Putamen (tissue), 1 donor: Measurements from ENCODE around the gene SLC24A3.

ENCODE experiments used
- DNase-seq: peaks from one replicate; pipeline ENCODE4 v3.0.0-alpha.2; 2016; ENCODE audit warnings: low spot score

The SLC24A3 gene

DNA sequence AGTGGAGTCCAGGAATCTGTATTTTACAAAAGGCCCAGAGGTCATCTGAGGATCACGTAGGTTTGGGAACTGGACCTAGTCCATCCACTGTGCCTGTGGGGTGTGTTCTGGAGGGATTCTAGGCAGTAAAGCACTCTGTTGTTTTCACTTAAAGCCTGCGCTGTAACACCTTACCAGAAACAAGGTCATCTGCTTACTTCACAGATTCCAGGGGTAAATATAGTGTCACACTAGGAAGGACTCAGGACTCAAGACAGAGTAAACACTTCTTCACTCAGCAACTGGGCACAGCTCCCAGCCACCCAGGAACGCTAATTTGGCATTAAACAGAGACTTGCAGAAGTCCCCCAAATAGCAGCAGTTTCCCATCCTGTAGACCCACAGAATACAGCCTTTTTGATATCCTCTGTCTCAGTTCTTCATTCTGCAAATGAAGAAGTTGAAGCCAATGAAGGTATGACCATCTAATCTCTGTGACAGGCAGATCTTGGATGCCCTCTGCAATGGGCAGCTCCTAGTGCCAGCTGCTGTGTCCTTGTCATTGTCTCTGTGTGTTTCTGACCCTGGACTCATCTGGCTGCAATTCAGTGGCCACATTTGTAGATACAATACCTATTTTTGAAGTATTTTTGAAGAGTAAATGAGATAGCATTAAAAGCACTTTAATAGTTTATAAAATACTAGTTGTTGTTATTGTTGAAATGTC, 129.1 kb downstream of the SLC24A3 start:
- no peak for DNase-seq

DNA sequence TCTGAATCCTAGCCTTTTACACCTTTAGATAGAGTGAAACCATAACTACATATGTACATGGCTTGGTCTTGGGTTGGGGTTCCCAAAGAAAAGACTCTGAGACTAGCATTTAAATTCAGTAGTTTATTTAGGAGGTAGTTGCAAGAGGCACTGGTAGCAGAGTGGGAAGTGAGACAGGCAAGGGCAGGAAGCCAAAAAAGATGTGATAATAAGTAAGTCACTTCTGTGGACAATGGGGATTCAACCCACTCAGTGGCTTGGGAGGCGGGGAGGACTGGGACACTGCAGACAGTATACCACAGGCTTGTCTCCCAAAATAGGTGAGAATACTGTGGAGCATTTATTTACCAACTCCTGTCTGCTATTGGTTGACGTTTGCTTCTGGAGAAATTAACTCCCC, 131.9 kb downstream of the SLC24A3 start:
- DNase-seq: no peak

DNA sequence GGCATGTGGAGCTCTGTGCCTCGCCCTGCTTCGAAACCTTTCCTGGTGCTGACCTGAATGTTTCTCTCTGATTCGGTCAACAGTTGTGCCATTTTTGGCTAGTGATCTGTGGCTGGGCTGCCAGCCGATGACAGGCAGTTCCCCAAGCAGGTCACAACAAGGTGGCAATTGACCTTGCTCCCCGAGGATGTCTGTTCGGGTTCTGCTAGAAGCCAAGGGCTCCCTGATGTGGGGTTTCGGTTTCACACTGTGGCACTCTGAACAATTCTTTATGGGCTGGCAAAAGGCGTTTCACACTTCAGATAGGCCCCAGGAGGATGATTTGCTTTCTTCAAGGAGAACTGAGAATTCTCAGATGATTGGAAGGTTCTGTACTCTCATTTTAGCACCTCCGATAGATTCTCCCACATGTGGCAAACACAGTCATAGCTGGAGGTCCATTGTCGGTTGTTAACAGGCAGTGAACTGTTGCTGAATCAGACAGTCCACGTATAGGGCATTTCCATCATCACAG, 135.6 kb downstream of the SLC24A3 start:
- no peak for DNase-seq

DNA sequence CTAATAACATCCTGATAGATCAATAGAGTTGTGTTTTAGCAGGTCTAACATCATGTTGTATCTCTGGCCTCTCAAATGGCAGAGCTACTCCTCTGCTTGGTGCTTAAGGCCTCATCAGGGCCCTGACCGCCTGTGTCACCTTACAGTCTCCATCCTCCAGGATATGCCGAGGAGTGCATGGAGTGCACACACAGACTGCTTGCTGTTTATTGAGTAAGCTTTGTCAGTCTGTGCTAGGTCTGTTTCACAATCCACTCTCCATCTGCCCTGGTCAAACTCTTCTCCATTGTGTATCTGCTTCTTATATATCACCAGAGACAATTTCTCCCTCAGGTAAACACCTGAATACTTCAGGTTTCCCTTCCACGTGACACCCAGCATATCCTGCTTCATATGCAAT, 136.1 kb downstream of the SLC24A3 start:
- no peak for DNase-seq

DNA sequence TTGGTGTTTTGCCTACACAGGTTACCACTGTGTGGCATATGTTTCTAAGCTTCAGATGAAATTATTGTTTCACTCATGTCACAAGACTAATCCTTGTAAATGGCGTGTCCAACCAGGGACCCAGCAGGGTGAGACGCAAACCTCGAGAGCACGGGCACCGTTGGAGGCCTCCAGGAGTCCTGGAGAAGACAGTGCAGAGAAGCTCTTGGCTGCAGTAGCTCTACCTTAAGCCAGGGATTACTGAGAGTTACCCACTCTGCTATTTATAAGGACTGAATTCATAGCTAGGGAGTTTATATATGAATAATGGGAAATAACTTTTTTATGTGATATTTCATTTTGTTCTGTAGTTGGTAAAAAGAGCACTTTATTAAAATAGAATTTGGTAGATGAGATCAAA, 137.4 kb downstream of the SLC24A3 start:
- no peak for DNase-seq

DNA sequence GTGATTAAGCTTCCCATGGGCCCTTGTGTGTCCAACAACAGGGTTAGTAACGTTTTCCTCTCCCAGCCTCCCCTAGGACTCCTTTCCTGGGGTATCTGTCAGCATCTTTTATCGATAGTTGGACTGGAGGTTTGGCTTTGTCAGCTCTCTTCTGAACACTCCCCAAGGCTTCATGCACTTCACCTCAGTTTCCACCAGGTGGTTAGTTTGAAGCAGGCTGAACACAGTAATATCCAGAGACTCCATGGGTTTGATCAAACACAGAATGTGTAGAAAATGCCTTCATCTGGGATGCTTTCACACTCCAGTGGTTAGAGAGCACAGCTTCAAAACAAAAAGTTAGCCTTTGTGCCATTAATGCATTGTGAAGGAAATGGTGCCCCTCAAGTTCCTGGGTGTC, 139.1 kb downstream of the SLC24A3 start:
- DNase-seq: no peak

DNA sequence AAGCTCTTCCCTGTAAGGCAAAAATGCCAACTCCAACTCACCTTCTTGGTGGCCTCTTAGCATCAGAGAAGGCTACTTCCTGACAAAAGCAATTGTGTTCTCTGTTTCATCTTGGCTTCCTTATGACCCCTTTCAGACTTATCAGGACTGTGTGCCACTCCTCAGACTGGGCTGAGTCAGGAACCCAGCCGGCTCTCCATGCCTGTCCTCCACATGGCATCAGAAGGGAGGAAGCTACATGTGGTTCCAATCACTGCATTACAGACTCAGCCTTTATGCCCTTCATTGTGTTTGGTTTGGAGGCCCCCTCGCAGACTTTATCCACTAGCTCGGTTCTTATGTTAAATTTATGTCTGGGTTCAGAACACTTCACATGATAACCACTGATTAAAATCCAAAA, 142.5 kb downstream of the SLC24A3 start:
- DNase-seq: no peak

DNA sequence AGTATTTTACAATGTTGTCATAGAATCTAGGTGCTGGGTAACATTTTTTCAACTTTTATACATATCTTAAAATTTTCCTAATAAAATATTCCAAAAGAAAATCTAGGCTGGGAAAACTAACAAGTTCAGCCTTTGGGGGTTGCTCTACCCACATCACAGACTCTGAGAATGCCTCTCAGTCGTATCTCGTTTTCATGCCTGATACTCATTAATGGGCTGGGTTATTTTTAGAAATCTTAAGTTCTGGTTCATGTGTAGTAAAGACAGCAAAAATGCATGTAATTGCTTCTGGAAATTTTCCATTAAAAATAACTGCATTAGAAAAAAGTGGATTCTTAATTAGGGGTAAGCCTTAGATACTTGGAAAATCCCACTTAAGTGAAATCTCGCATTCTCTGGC, 149.3 kb downstream of the SLC24A3 start:
- no peak for DNase-seq

DNA sequence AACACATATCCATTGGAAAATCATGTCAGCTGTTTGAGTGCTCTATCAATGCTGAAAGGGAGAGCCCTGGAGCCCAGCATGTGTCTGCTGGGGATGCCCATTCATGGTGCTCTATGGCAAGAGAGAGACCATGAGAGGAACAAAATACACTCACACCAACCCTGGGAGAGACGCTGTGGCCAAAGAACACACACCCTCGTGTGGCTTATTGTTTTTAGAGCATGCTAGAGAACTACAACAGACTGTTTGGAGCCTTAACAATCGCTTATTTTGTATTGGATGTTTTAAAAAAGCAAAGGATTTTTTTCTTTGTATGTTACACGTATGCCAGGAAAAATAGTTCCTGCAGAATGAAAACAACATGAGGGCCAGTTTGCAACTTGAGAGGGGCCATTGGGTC, 151.0 kb downstream of the SLC24A3 start:
- no peak for DNase-seq

DNA sequence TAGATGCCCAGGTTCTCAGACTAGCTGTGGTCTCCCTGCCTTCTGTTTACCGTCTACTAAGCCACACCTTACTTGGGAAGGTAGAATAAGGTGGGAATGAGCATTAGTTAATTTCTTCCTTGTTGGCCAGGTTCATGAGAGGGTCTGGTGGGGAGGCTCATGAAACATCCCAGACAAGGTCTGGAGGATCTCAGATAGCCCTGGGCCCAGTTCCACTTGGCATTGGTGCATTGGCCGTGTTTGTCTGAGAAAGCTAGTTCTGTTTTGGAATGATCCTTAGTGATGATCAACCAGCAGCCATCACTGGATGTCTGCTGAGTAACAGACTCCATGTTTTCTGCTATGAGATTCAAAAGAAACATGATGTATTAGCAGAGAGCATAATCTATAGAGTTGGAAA, 155.1 kb downstream of the SLC24A3 start:
- DNase-seq: no peak

DNA sequence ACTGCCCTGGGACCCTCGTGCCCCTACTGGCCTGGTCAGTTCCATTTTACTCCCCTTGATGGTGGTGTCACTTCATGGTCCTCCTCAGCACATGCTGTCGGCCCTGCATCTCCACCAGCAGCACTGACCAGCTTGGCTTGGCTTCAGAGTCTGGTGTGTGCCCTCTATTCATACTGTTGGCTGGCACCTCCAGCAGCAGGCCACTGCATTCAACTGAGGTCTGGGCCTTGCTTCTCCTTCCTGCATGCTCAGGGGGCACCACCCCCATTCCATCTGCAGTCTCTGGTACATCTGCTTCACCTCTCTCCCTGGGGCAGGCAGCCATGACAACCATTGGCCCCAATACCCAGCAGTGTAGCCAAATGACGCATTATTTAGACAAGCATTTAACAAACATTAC, 155.9 kb downstream of the SLC24A3 start:
- peak; percentile 24 for DNase-seq

DNA sequence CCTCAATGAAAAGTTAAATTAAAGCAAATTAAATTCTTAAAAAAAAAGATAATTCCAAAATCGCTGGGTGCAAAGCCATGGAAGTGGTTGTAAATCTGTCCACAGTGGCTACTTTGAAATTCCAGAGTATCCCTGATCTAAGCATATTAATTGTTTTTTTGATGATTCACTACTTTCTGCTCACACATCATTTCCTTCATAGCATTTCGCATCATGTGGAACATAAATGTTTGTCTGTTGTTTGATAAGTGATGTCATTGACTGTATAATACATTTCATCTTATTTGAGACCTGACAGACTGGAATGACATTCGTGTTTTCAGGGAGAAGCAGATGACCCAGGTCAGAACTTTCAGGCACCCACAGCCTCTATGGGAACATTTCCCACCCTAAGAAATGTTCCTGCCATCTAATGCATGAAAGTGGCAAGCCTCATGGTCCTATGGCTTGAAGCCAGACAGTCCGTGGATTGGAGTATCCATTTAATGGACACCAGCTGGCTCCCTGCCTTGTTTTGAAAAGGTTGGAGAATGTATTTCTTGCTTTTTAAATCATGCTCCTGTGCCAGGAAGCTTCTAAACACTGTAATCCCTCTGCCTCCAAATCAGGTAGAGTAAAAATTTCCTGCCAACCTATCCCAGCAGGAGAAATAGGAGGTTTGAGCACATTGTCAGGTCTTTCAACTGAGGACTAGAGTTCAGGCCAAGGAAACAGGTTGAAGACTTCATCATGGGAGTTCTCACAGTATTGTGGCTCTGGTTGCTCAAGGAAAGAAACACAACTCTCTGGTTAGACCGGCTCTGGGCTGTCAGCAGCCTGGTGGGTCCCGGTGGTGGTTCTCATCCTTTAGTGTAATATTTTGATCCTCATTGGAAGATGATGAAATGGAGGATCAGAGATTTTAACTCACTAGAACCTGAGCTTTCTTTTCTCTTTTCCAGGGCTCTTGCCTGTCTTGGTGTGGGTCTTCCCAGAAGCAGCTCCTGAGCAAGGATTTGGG, 157.9 kb downstream of the SLC24A3 start:
- no peak for DNase-seq

DNA sequence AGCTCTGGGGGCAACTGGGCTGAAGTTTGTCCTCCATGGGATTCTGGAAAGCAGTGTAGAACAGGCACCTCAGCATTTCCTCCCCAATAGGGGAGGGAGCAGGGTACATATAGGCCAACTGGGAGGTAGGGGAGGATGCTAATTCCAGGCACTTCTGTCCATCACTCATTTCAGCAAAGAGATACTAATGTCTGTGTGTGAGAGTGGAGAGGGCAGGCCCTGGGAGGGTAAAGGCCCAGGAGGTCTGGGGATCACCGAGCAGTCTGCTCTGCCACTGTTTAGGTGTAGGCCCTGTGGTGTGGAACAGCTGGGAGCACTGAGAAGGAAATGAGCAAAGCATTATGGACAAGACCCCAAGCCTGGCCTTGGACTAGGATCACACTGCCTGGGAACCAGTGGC, 158.7 kb downstream of the SLC24A3 start:
- no peak for DNase-seq

DNA sequence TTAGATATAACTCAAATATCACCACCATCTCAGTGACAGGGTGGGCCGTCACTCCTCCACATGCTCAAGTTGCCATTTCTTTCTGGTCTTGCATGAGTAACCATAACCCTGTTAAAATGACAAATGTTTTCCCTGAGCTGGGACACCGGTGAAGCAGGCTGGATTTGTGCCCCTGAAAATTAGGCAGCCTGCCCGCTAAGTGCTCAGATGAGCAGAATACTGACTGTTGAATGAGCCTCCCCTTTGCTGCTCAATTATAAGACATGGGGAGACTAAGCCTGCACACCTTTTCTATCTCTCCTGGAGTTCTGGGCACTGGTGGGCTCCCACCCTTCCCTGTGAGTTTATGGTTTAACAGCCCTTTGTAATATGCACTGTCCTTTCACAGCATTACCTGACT, 161.8 kb downstream of the SLC24A3 start:
- no peak for DNase-seq

DNA sequence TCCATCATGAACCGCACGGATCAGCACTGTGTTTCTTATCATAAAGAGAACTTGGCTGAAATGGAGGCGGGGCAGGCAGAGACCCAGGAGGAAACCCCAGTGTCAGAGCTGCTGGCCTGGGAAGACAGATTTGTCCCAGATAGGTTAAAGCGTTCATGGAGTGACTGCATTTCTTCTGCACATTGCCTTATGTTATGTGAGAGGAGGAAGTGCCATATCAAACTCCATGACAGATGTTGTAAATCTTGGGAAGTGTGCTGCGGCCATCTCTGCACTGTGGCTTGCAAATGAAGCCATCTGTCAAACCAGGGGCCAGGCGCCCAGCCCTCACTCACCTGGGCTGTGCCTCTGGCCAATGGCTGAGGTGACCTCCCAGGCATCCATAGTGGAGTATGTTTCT, 163.0 kb downstream of the SLC24A3 start:
- no peak for DNase-seq

DNA sequence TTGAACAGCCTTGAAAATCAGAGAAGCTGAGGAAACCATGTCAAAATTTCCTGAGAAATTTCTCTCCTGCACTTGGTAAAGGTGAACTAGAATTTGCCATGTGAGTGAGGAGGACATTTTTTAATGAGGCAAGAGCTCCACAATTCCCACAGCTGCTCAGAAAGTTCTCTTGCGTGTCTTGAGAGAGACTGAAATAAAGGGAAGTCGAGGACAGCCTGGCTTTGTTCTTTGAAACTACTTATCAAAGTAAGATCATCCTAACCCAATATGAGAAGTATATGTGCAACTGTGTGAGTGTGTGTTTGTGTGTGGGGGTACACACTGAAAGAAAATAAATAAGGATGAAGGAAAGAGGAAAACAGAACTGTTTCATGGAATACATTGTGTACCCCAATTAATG, 163.4 kb downstream of the SLC24A3 start:
- no peak for DNase-seq

DNA sequence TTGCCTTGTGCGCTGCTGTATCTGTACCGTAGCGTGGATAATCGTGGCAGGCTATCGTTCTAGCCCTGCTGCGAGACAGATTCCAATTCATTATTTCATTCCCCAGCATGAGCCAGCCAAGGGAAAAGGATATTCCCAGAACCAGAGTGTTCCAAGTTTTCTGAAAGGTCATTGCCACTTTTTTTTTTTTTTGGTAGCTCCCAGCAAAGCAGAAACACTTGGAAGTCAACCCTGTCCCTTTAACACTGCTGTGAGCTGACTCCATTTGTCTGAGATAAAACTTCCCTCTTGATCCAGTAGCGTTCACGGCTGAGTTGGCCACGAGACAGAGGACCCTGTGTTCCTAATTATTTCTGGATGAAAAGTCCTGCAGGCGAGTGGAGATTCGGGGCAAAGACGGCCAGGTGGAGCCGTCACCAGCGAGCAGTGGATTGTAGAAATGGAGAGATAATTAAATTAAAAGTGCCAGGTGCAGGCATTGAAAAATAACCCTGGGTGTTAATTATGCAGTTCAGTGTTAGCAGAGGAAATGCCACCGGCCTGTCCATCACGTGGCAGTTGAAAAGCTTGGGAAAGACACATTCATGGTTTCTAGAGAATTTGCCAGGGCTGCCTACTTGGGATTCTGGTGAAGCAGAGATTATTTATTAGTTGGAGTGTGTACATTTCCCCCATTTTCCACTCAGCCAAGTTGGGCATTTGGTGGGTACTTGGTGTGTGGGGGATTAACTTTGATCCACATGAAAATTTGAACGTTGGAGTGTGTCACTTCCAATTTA, 164.2 kb downstream of the SLC24A3 start:
- peak; percentile 17 for DNase-seq

DNA sequence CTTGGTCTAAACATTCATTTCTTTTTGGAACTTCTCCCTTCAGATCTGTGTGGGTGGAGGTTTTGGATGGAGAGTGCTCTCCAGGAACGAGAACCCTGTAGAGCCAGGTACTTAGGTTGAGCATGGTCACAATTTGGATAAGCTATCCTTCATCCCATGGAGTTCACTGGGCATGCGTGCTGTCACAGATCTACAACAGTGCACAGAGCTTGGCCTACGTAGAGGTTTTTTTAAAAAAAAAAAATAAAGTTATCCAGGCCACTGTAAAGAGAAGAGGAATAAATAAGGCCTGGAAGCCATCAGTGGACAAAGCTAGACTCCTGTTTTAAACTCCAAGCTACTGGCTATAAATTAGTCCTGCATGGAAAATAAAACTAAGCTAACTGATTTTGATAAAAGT, 165.6 kb downstream of the SLC24A3 start:
- DNase-seq: no peak

DNA sequence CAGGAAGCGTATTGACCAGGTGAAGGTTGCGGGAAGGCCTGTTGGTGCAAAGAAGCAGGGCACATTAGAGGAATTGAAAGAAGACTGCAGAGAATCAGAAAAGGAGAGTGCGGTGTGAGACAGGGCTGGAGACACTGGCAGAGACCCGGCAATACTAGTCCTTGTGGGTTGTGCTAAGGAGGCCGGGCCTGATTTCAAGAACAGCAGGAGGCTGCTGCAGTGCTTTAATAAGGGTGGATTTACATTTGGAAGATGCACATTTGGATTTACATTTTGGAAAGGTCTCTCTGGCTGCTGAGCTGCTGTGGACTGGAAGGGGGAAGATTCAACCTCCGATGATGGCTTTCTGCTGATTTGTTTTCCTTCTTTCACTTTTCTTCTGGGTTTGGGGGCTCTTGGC, 167.8 kb downstream of the SLC24A3 start:
- DNase-seq: no peak

DNA sequence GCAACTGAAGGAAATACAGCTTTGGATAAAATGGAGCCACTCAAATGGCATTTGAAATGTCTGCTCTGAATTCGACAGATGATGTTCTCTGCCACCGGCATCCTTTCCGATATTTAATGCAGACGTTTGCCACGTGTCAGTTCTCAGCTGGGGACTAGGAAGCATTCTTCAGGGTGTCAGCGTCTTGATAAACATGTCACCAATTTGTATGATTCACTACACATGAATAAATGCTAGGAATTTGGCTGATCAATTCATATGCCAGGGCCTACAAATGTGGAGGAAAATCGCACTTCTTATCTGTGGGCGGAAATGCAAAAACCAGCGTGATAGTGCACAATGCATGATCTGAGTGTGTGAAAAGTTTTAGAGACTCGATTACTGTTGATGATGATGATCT, 169.5 kb downstream of the SLC24A3 start:
- no peak for DNase-seq

DNA sequence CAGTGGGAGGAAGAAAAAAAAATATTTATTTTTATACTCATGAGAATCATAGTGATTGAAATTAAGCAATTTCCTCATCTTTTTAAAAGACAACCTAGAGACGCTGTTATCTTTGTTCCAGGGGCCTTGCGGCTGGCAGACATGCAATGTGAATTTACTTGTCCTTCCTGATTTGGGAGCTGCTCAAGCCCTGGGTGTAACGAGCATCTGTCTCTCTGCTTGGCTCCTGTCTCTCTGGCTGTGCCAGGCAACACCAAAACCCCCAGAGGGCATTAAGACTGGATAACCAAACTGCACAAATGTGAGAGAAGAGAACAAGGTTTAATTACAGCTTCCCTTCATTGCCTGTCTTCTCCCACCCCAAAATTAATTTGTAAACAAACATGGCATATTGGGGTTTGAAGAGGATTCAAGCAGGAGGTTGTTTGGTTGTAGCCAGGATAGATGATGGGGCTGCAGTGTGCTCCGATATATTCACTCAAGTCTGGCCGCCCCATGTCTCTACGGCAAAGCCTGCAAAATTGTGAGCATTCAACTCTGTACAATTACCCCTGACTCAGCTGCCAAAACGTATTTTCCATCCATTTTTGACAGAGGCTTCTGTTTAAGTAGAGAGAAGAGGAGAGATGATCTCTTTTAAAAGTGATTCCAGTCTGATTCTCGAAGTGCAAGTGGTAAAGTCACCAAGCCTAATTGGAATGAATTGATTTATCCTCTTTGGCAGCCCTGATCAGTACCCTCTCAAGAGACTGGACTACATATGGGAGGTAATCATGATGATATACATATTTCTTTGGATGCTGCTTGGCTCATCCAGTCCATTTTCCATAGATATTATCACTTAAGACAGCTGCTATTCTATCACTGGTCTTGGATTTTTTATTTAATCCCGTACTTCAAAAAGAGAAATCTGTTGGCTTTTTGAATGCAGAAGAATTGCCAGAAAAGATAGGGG, 170.2 kb downstream of the SLC24A3 start:
- no peak for DNase-seq
